ENCODE results near the gene CDK18.
A peak's percentile ranks its signal among the peaks of the same experiment; 100 is the strongest.

CDK18 gene

DNA sequence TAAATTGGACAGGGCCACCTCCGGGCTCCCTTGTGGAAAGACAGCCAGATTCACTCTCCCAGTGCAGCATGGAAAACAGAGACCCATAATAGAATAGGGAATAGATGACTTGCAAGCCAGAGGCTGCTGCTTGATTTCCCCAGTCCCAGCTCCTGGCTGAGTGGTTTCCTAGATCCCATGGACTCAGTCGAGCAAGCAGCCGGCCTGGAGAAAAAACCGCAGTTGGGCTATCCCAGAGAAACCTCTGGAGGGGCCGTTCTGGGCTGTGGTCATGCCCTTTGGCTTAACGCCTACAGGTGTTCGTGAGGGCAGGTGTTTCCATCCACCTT is 65.7 kb downstream of the CDK18 start:
- TF ChIP-seq, protein P1, sequence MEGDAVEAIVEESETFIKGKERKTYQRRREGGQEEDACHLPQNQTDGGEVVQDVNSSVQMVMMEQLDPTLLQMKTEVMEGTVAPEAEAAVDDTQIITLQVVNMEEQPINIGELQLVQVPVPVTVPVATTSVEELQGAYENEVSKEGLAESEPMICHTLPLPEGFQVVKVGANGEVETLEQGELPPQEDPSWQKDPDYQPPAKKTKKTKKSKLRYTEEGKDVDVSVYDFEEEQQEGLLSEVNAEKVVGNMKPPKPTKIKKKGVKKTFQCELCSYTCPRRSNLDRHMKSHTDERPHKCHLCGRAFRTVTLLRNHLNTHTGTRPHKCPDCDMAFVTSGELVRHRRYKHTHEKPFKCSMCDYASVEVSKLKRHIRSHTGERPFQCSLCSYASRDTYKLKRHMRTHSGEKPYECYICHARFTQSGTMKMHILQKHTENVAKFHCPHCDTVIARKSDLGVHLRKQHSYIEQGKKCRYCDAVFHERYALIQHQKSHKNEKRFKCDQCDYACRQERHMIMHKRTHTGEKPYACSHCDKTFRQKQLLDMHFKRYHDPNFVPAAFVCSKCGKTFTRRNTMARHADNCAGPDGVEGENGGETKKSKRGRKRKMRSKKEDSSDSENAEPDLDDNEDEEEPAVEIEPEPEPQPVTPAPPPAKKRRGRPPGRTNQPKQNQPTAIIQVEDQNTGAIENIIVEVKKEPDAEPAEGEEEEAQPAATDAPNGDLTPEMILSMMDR (conservative IDR thresholded peaks at IDR 0.05; ENCODE audit: low read depth): no peak
- ChIA-PET CTCF (interaction anchor here (0.6 to 2.1 kb wide), 5 partner anchors 22 to 141 kb away, joined by 3 to 11 read pairs (median 7); no protein-coding TSS in a partner anchor), POLR2A (ENCODE audit: low non-redundant PET) (no interaction called here)
- no peak for DNase-seq (ENCODE audit: low spot score)
- H3K27ac ChIP-seq: no peak overlapping the region

DNA sequence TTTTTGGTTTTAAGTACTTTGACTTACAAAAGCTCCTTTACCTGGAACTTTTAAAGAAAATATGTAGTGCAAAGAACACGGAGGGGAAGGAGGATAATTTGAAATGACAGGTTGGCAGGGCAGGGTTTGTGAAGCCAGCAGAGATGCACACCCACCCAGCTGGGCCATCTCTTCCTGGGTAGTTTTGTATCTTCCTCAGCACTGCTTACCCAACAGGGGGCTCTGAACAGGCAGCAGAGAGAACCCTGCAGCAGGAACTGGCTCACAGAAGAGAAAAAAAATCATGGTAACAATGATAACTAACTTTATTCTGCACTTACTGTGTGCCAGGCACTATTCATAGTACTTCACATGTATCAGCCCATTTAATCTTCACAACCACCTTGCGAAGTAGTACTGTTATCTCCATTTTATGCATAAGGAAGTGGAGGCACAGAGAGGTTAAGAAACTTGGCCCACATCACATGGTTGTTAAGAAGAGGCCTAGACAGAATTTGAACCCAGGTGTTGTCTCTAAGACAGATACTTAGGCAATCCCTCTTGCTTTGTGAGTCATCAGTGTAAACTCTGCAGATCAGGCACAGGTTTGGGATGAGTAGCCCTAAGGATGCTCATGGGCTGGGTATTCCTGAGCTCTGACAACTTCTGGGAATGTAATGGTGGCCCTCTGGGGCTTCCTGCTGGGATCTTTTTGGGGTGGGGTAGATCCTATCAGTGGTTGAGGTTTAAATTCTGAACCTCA is 66.5 kb downstream of the CDK18 start:
- H3K27ac ChIP-seq: no peak overlapping the region
- peak; percentile 34 for DNase-seq (ENCODE audit: low spot score)
- TF ChIP-seq, protein P1 (conservative IDR thresholded peaks at IDR 0.05; ENCODE audit: low read depth): no peak
- ChIA-PET CTCF (interaction anchor here (0.5 to 2.1 kb wide), 6 partner anchors 21 to 535 kb away, joined by 3 to 11 read pairs (median 4); no protein-coding TSS in a partner anchor), POLR2A (ENCODE audit: low non-redundant PET) (no interaction called here)

DNA sequence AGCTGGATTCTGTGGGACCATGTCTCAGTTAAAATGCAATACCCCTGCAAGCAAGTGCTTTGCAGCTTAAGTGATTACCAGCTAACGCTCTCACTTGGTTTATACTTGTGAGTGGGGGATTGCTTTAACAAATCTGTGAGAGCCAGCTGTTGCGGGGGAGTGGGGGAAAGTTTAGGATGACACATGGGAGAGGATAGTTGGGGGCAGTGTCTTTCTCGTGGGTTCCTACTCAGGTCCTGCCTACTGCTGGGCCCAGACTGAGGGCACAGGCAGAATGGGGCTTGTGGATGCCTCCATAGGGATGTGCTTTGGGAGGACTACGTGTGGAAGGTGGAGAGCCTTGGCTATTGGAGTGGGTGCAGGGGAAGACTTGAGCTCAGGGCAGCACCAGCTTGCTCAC is 67.3 kb downstream of the CDK18 start:
- CTCF ChIA-PET: interaction anchor here (0.5 to 0.6 kb wide), 3 partner anchors 24 to 534 kb away, joined by 3 to 5 read pairs (median 4); no protein-coding TSS in a partner anchor
- no peak overlapping the region for H3K27ac ChIP-seq
- DNase-seq (ENCODE audit: low spot score): no peak
- POLR2A ChIA-PET (ENCODE audit: low non-redundant PET): no interaction called here
- TF ChIP-seq, protein P1 (conservative IDR thresholded peaks at IDR 0.05; ENCODE audit: low read depth): no peak

DNA sequence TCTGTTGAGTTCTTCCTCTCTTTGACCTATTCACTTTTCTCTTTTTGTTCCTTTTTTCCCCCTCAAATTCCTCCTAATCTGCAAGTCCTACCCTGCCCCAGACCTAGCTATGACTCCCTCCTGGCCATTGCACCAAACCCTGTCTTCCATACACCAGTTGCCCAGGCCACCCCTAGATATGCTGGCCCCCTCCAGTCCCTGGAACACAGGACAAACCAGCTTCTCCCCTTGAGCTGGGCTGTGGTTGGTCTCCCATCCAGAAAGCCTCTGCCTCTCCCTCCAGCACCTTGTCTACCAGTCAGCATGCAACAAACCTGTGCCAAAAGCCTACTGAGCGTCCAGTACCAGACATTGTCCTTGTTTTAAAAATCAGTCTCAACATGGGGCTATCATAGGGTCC is 68.0 kb downstream of the CDK18 start:
- no peak for DNase-seq (ENCODE audit: low spot score)
- TF ChIP-seq, protein P1 (conservative IDR thresholded peaks at IDR 0.05; ENCODE audit: low read depth): no peak
- no peak overlapping the region for H3K27ac ChIP-seq
- ChIA-PET CTCF (interaction anchor here (0.6 to 1.0 kb wide), 2 partner anchors 20 to 24 kb away, joined by 5 read pairs; no protein-coding TSS in a partner anchor), POLR2A (ENCODE audit: low non-redundant PET) (no interaction called here)

DNA sequence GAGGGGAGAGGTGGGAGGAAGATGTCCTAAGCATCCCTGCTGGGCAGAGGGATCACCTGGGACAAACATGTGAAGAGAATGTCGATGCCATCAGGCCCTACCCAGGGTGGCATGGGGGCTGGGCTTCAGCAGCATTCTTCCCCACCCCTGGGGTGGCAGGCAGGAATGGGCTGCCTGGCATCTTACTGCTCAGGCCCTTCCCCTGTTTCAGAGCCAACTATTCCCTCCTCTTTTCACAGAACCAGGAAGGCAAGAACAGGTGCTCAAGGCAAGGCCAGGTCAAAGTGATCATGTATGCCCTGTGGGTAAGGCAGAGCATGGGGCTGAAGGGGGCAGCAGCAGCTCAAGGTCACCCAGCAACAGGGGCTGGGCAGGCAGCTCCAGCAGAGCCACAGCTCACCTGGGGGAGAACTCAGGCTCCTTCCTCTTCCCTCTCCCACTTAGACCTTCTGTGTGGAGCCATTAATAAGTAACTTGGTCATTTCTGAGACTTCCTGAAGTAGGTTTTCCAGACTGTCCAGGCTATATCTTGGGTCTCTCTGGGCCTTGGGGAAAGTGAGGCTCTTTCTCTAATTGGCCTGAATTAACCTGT is 70.9 kb downstream of the CDK18 start:
- TF ChIP-seq, protein P1 (conservative IDR thresholded peaks at IDR 0.05; ENCODE audit: low read depth): no peak
- ChIA-PET CTCF (interaction anchor here (0.8 to 1.2 kb wide), 4 partner anchors 15 to 47 kb away, joined by 3 to 6 read pairs (median 4); no protein-coding TSS in a partner anchor), POLR2A (ENCODE audit: low non-redundant PET) (no interaction called here)
- no peak for DNase-seq (ENCODE audit: low spot score)
- no peak overlapping the region for H3K27ac ChIP-seq

DNA sequence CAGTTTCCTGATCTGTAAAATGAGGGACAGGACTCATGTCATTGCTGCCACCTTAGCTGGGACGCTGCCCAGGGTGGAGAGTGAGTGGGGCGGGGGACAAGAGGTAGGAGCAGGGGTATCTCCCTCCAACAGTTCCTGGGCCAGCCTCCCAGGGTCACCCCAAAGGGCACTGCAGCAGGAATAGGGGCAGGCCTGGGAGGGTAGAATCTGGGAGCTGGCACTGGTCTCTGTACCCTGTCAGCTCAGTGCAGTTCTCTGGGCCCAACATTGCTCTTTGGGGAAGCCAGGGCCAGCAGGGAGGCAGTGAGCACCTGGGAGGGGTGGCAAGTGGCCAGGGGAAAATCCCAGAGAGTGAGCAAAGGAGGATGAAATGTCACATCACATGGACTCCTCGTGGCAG is 71.5 kb downstream of the CDK18 start:
- POLR2A ChIA-PET (ENCODE audit: low non-redundant PET): no interaction called here
- TF ChIP-seq, protein P1 (conservative IDR thresholded peaks at IDR 0.05; ENCODE audit: low read depth): no peak
- no peak overlapping the region for H3K27ac ChIP-seq
- CTCF ChIA-PET: interaction anchor here (0.6 to 1.2 kb wide), 3 partner anchors 25 to 197 kb away, joined by 3 to 4 read pairs (median 3); no protein-coding TSS in a partner anchor
- no peak for DNase-seq (ENCODE audit: low spot score)

Measured in RWPE1 (cell line).